SK-N-DZ (cell line): Measurements from ENCODE around the gene A2M.
A peak's percentile ranks its signal among the peaks of the same experiment; 100 is the strongest.

ENCODE experiments used
- DNase-seq: peaks from one replicate; pipeline ENCODE4 v3.0.0-alpha.2; 2015; ENCODE audit warnings: low spot score

Gene A2M

GRCh38 chr12:9074484-9075137 is 41.1 kb downstream of the A2M start:
- DNase-seq, result no peak

GRCh38 chr12:9073076-9073475 is 42.6 kb downstream of the A2M start:
- no peak for DNase-seq

GRCh38 chr12:9072481-9073038 is 43.2 kb downstream of the A2M start:
- DNase-seq, result no peak

GRCh38 chr12:9071969-9072368 is 43.8 kb downstream of the A2M start:
- no peak for DNase-seq

GRCh38 chr12:9071518-9071917 is 44.2 kb downstream of the A2M start:
- DNase-seq, result no peak

- DNase-seq, result no peak
Measured at GRCh38 chr12:9070351-9070750, 45.4 kb downstream of the A2M start.

- no peak for DNase-seq
Measured at GRCh38 chr12:9068600-9068999, 47.1 kb downstream of the A2M start.

GRCh38 chr12:9068086-9068485 is 47.6 kb downstream of the A2M start:
- no peak for DNase-seq

GRCh38 chr12:9066755-9067423 is 48.8 kb downstream of the A2M start:
- no peak for DNase-seq

- DNase-seq, result no peak
Measured at GRCh38 chr12:9066183-9066623, 49.5 kb downstream of the A2M start.

- no peak for DNase-seq
Measured at GRCh38 chr12:9065607-9065856, 50.2 kb downstream of the A2M start.

- DNase-seq, result no peak
Measured at GRCh38 chr12:9064815-9065606, 50.7 kb downstream of the A2M start.

GRCh38 chr12:9064201-9064814 is 51.4 kb downstream of the A2M start:
- peak; percentile 73 for DNase-seq

GRCh38 chr12:9052610-9053009 is 63.1 kb downstream of the A2M start:
- no peak for DNase-seq

GRCh38 chr12:9051158-9051550 is 64.6 kb downstream of the A2M start:
- no peak for DNase-seq

- no peak for DNase-seq
Measured at GRCh38 chr12:9050521-9051157, 65.1 kb downstream of the A2M start.

GRCh38 chr12:9049520-9050133 is 66.1 kb downstream of the A2M start:
- peak; percentile 49 for DNase-seq

GRCh38 chr12:9048930-9049329 is 66.8 kb downstream of the A2M start:
- DNase-seq, result no peak

GRCh38 chr12:9047105-9047504 is 68.6 kb downstream of the A2M start:
- no peak for DNase-seq

- no peak for DNase-seq
Measured at GRCh38 chr12:9043766-9044165, 72.0 kb downstream of the A2M start.

- no peak for DNase-seq
Measured at GRCh38 chr12:9041321-9041720, 74.4 kb downstream of the A2M start.
